Mucosa of stomach (tissue), 1 donor: ENCODE measurements around the gene POMT1.

Experiments used
- H3K27me3 ChIP-seq: one replicate; pipeline ENCODE4 v1.7.0; 2013; ENCODE audit warnings: mild to moderate bottlenecking, low read length; ENCODE audit not compliant: control insufficient read depth, insufficient read depth
- H3K36me3 ChIP-seq: one replicate; pipeline ENCODE4 v1.7.0; 2013; ENCODE audit warnings: low read length; ENCODE audit not compliant: control insufficient read depth, insufficient read depth
- H3K4me1 ChIP-seq: one replicate; pipeline ENCODE4 v1.7.0; 2013; ENCODE audit warnings: mild to moderate bottlenecking, low read length; ENCODE audit not compliant: control insufficient read depth, insufficient read depth
- H3K4me3 ChIP-seq: one replicate; pipeline ENCODE4 v1.7.0; 2013; ENCODE audit warnings: low read length
- H3K9ac ChIP-seq: one replicate; pipeline ENCODE4 v1.7.0; 2013; ENCODE audit warnings: mild to moderate bottlenecking, low read length, moderate library complexity
- H3K9me3 ChIP-seq: one replicate; pipeline ENCODE4 v1.7.0; 2013; ENCODE audit warnings: mild to moderate bottlenecking, low read length, moderate library complexity; ENCODE audit not compliant: control insufficient read depth
- donor health status: Pancreatic carcinoma.

Gene POMT1

GRCh38 chr9:131478911-131479310 is 23.8 kb upstream of the POMT1 start:
- H3K36me3 ChIP-seq, result peaks cover 38% of the 10 kb centered on the region
- H3K9me3 ChIP-seq, result no peaks in the 10 kb centered on the region
- no peaks in the 10 kb centered on the region for H3K4me1 ChIP-seq
- H3K4me3 ChIP-seq, result no peak overlapping the region
- no peaks in the 10 kb centered on the region for H3K27me3 ChIP-seq
- no peak overlapping the region for H3K9ac ChIP-seq

GRCh38 chr9:131480258-131480657 is 22.5 kb upstream of the POMT1 start:
- H3K9me3 ChIP-seq, result no peaks in the 10 kb centered on the region
- H3K36me3 ChIP-seq, result peaks cover 34% of the 10 kb centered on the region
- no peak overlapping the region for H3K4me3 ChIP-seq
- H3K4me1 ChIP-seq, result no peaks in the 10 kb centered on the region
- H3K27me3 ChIP-seq, result no peaks in the 10 kb centered on the region
- H3K9ac ChIP-seq, result no peak overlapping the region

GRCh38 chr9:131481441-131482342 is 21.0 kb upstream of the POMT1 start:
- H3K9me3 ChIP-seq, result no peaks in the 10 kb centered on the region
- H3K27me3 ChIP-seq, result no peaks in the 10 kb centered on the region
- no peak overlapping the region for H3K4me3 ChIP-seq
- H3K36me3 ChIP-seq, result peaks cover 34% of the 10 kb centered on the region
- no peak overlapping the region for H3K9ac ChIP-seq
- no peaks in the 10 kb centered on the region for H3K4me1 ChIP-seq

- Histone ChIP-seq H3K27me3 (no peaks in the 10 kb centered on the region), H3K4me1 (no peaks in the 10 kb centered on the region), H3K36me3 (peaks cover 31% of the 10 kb centered on the region), H3K9me3 (no peaks in the 10 kb centered on the region), H3K4me3 (no peak overlapping the region), H3K9ac (no peak overlapping the region)
These were observed 20.2 kb upstream of the POMT1 start for GRCh38 chr9:131482343-131483006.

DNA sequence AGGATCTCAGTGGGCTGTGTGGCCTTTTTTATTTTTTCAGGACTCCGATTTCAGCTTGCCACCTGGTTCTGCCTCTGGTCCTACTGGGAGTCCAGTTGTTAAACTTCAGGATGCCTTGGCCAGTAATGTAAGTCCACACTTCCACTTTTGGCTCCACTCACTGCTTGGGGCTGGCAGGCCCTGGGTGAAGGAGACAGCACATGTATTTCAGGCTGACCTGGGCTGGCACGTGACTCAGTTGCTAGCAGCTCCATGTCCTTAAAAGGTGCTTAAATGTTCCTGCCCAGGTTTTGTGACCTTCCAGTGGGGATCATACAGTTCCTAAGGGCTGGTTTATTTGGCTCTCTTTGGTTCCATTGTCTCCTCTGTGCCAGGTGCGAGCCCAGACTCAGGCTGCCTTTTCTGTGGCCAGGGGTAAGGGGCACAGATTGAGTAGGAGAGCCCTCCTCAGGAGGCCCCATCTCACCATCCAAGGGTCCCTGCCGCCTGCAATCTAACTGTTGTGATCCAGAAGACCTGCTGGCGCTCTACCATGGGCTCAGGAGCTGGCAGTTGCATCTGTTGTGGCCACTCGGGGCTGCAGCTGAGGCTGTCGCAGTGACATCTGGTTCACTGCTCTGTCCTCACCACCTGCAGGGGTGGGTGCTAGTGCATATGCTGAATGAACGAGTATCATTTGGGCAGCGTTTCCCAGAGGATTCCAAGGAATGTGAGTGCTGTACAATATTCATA is 19.2 kb upstream of the POMT1 start:
- Histone ChIP-seq H3K4me3 (no peak overlapping the region), H3K36me3 (peaks cover 40% of the 10 kb centered on the region), H3K4me1 (no peaks in the 10 kb centered on the region), H3K27me3 (no peaks in the 10 kb centered on the region), H3K9me3 (no peaks in the 10 kb centered on the region), H3K9ac (no peak overlapping the region)

GRCh38 chr9:131484051-131484445 is 18.7 kb upstream of the POMT1 start:
- H3K36me3 ChIP-seq, result peaks cover 39% of the 10 kb centered on the region
- no peak overlapping the region for H3K4me3 ChIP-seq
- H3K27me3 ChIP-seq, result no peaks in the 10 kb centered on the region
- H3K9me3 ChIP-seq, result no peaks in the 10 kb centered on the region
- H3K4me1 ChIP-seq, result no peaks in the 10 kb centered on the region
- no peak overlapping the region for H3K9ac ChIP-seq

DNA sequence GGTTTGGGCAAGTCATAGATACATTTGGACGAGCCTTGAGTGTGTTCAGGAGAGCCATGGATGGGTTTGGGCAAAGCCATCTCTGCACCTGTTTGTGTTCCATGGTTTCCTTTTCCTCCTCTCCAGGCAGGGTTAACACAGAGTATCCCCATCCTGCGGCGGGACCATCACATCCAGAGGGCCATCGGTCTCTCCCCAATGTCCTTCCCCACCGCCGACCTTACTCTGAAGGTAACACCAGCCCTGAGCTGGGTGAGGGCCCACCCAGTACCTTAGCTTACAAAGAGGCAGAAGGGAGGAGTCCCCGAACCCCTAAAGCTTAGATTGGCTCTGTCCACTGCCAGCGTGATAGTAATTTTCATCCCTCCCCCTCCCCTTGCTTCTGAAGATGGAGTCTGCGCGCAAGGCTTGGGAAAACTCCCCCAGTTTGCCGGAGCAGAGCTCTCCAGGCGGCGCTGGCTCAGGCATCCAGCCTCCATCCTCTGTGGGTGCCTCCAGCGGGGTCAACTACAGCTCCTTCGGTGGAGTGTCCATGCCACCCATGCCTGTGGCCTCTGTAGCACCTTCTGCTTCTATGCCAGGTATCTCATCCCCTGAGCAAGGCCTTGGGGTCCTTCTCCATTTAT is 18.0 kb upstream of the POMT1 start:
- H3K27me3 ChIP-seq, result no peaks in the 10 kb centered on the region
- H3K9me3 ChIP-seq, result no peaks in the 10 kb centered on the region
- no peak overlapping the region for H3K4me3 ChIP-seq
- no peak overlapping the region for H3K9ac ChIP-seq
- H3K36me3 ChIP-seq, result peaks cover 38% of the 10 kb centered on the region
- no peaks in the 10 kb centered on the region for H3K4me1 ChIP-seq

- Histone ChIP-seq H3K4me1 (no peaks in the 10 kb centered on the region), H3K27me3 (no peaks in the 10 kb centered on the region), H3K9ac (no peak overlapping the region), H3K9me3 (no peaks in the 10 kb centered on the region), H3K4me3 (no peak overlapping the region), H3K36me3 (peaks cover 43% of the 10 kb centered on the region)
These were observed 17.5 kb upstream of the POMT1 start for GRCh38 chr9:131485206-131485605.

DNA sequence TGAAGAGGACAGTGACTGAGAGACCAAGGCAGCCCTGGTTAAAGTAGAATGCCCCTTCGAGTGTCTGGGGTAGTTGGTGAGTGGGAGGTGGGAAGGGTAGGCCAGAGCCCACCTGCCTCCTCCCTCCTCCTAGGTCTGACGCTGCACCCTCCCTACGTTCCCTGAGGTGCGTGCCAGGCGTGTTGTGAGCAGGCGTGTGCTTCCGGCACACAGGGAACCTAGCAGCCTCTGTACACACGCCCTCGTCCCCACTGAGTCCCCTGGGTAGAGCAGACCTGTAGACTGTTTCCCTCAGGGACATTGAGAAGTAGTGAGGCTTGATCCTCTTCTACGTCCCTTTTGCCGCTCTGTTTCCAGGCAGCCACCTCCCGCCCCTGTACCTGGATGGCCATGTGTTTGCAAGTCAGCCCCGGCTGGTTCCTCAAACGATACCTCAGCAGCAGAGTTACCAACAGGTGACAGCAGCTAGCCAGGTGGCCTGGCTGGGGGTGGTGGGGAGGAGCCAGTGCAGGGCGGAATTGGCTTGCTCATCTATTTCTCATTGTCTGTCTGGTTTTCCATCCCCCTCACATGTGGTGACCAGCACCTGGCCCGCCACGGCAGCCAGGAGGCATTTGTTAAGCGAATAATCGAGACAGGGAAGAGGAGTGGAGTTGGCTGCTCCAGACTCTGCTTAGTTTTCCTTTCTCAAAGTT is 16.8 kb upstream of the POMT1 start:
- H3K9me3 ChIP-seq, result no peaks in the 10 kb centered on the region
- no peaks in the 10 kb centered on the region for H3K27me3 ChIP-seq
- H3K36me3 ChIP-seq, result peaks cover 50% of the 10 kb centered on the region
- H3K4me1 ChIP-seq, result no peaks in the 10 kb centered on the region
- no peak overlapping the region for H3K9ac ChIP-seq
- no peak overlapping the region for H3K4me3 ChIP-seq

GRCh38 chr9:131487001-131487400 is 15.7 kb upstream of the POMT1 start:
- Histone ChIP-seq H3K9ac (no peak overlapping the region), H3K36me3 (peaks cover 54% of the 10 kb centered on the region), H3K4me1 (no peaks in the 10 kb centered on the region), H3K4me3 (no peak overlapping the region), H3K27me3 (no peaks in the 10 kb centered on the region), H3K9me3 (no peaks in the 10 kb centered on the region)

DNA sequence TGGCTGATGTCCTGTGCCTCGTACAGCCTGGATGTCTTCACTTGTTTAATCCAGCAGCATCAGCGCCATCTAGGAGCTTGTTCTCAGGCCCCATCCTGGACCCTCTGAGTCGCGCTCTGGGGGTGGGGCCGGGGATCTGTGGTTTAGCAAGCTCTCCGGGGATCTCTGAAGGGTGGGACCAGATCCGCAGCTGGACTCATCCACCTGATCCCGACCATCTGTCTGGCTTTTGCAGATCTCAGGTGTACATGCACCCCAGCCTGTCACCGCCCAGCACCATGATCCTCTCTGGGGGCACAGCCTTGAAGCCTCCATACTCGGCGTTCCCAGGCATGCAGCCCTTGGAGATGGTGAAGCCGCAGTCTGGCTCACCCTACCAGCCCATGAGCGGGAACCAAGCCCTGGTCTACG is 15.1 kb upstream of the POMT1 start:
- Histone ChIP-seq H3K9me3 (no peaks in the 10 kb centered on the region), H3K27me3 (no peaks in the 10 kb centered on the region), H3K9ac (no peak overlapping the region), H3K4me3 (no peak overlapping the region), H3K4me1 (no peaks in the 10 kb centered on the region), H3K36me3 (peaks cover 53% of the 10 kb centered on the region)
